LNCAP (cell line): Measurements from ENCODE around the gene P2RX1.

Experiments used
- TF ChIP-seq, protein P1 (sequence below): fragments of 450-650 bp; IDR thresholded peaks from 2 replicates; pipeline ENCODE4 v1.5.1; 2017; ENCODE audit warnings: mild to moderate bottlenecking

Gene P2RX1

DNA sequence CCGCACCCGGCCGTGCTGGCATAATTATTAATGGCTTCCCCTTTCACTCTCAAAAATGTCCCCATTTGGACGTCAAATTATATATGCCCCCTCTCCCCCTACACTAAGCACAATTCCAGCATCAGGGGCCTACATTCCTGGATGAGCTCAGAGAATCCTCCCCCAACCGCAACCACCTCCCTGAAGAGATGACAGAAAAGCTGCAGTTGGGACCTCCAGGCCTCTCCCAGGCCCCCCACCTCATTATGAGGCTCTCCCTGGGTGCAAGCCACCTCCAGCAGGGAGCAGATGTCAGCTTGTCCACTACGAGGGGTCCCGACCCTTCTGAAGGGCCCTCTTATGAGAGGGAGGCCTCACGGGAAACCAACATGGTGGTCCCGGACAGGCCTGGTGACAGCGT is 51.7 kb downstream of the P2RX1 start:
- TF ChIP-seq, protein P1, sequence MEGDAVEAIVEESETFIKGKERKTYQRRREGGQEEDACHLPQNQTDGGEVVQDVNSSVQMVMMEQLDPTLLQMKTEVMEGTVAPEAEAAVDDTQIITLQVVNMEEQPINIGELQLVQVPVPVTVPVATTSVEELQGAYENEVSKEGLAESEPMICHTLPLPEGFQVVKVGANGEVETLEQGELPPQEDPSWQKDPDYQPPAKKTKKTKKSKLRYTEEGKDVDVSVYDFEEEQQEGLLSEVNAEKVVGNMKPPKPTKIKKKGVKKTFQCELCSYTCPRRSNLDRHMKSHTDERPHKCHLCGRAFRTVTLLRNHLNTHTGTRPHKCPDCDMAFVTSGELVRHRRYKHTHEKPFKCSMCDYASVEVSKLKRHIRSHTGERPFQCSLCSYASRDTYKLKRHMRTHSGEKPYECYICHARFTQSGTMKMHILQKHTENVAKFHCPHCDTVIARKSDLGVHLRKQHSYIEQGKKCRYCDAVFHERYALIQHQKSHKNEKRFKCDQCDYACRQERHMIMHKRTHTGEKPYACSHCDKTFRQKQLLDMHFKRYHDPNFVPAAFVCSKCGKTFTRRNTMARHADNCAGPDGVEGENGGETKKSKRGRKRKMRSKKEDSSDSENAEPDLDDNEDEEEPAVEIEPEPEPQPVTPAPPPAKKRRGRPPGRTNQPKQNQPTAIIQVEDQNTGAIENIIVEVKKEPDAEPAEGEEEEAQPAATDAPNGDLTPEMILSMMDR = no peak

DNA sequence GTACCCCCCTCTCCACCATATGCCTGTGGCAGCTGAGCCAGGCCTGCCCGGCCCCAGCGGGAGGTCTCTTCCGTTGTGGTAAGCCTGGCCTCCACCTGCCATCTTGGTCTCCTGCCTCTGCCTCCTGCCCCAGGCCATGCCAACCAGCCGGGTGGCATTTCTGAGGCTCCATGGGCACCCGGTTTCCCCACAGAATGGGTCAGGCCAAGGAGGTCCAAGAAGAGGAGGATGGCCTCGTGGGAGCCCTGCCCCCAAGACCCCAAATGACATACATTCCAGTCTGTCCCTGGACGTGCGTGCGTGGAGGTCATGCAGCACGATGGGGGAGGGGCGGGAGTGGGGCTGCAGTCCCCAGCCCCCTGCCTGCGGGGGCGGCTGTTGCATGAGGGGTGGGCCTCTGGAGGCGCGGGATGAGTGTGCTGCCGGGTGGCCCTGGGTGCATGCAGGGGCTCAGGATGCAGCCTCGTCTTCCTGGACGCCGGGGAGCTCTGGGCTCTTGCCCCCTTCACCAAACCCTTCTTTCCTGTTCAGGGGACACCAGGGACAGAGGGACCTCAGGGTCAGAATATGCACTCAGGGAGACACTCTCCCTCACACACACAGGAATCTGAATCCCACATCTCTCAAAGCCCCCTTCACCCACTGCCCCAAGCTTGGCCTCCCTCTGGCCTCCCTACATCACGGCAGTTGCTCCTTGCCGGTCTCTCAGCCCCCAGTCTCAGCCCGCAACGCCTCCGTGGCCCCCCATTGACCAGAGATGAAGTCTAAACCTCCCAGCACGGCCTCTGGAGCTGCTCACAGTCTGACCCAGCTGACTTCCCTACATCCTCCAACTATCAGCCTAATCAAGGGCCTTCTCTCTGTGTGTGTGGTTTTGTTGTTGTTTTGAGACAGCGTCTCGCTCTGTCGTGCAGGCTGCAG is 54.2 kb downstream of the P2RX1 start:
- TF ChIP-seq, protein P1 = no peak

DNA sequence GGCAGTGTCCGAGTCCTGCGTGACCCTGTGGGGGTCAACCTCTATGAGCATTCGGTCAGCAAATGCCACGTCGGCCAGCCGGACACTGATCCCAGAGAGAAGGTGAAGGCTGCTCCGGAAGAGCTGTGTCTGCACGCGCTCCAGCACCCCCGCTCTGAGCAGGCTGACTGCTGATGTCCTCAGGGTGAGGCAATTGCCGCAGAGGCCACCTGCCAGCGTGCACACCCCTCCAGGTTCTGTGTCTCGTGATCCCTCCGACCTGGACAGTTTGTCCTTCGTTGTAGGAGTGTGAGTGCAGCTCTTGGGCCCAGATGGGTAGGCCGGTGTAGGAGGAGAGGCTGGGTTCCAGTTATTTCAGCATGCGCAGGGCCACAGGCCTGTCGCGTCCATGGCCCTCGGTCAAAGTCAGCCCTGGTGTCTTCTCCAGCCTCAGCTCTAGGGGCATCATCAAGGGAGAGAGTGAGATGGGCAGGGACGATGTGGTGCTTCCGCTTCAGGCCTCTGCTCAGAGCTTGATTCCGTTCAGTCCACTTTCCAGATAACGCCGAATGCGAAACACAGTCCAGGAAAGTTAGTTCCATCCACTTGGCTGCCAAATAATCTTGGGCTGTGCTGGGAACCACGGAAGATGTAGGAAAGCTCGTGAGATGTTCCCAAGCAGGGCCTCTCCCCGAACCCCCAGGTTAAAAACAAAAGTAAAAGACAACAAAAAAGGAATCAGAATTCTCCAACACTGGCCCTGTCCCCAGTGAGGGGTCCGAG is 55.1 kb downstream of the P2RX1 start:
- TF ChIP-seq, protein P1 = no peak

DNA sequence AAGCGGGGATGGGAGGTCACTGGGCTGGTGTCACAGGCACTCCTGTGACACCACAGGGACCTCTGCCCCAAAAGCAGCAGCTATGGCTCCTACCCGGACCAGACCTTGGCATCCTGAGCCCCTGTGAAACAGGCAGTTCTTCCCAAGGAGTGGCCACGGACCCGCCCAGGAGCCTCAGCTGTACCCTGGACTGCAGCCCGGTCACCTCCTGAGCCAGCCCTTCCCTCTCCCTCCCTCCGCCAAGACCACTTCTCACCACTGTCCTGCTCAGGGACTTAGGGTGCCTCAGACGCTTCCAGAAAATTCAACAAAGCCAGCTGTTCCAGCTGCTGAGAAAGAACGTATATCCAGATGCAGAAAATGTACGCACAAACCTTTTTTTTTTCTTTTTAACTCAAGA is 56.3 kb downstream of the P2RX1 start:
- TF ChIP-seq, protein P1 = no peak

DNA sequence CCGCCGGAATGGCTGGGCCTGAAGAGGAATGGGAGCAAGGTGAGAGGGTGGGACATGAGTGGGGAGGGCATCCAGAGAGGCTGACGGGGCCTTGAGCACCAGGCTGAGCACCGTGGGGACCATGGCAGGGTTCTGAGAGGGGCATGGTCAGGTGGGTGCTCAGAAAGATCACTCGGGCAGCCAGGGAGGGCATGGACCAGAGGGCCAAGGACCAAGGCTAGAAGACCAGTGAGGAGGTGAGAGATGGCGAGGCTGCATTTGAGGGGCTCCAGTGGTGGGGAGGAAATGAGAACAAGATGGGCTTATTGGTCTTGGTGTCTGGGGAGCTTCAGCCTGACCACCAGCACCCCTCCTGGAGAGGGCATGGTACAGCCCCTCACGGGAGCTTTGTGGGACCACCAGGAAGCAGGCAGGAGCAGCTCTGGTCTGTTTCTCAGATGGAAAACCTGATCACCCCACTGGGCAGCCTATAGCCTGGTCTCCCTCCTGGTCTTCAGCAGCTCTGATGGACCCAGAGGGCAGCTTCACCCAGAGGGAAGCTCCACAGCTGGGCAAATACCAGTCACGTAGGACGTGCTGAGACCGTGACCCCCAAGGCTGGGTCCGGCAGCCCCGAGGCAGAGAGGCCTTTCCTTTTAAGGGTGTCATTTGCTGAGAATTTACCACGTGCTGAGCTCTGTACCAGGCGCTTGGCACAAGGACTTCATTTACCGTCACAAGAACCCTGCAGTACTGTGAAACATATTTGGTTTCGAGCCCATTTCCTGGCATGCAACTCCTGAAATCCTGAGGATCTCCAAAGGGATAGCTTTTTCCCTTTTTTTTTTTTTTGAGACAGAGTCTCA is 58.8 kb downstream of the P2RX1 start:
- TF ChIP-seq, protein P1 = no peak

DNA sequence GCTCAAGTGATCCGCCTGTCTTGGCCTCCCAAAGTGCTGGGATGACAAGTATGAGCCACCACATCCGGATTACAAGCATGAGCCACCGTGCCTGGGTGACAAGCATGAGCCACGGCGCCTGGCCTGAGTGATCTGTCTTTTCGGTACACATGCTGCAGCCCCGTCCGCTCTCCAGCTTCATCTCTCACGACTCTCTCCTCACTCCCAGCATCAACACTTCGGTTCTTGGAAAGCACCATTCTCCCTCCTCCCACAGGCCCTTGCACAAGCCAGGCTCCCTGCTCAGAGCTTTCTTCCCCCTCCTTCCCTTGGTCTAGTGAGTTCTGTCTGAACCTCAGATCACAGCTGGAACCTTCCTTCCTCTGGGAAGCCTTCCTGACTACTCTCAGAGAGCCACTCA is 63.7 kb downstream of the P2RX1 start:
- TF ChIP-seq, protein P1 = no peak

DNA sequence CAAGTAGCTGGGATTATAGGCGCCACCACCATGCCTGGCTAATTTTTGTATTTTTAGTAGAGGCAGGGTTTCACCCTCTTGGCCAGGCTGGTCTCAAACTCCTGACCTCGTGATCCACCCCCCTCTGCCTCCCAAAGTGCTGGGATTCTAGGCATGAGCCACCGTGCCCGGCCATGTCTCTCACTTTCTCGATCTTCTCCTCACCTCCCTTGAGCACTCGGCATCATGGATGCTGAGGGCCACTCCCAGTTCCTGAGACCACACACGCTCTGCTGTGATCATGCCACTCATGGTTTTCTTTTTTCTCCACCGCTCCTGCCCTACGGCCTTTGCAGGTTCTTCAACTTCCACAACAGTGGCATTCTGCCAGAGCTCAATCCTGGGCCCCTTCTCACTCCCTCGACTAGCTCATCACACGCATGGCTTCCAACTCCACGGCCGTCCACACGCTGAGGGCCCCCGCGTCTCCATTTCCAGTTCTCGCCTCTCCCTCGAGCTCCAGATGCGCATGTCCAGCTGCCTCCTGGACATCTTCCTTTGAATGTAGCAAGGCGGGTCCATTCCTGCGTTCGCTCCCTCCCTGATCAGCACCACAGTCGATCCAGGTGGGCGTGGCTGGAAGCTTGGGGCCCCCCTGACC is 64.7 kb downstream of the P2RX1 start:
- TF ChIP-seq, protein P1 = no peak
